ENCODE results near the gene ASPDH.
"Not testable (repeated sequence)": the region's sequence is repeated elsewhere in the genome, so short reads cannot be mapped to it uniquely, and the experiment has no call there.

GRCh38 chr19:50473336-50473735 is 40.4 kb downstream of the ASPDH start:
- TF ChIP-seq EZH2 (IDR thresholded peaks at IDR 0.05; ENCODE audit: borderline replicate concordance, insufficient read depth, low read depth, low read length, poor library complexity, severe bottlenecking); CTCF (IDR thresholded peaks at IDR 0.05): not testable (repeated sequence)
